Prostate gland (tissue), 2 donors: ENCODE measurements around the gene PEX14. TPM values are rescaled to one million over a fixed set of nuclear protein-coding genes. Genes with fewer than 3 reads are reported as not detected.

Experiments
- DNase-seq: peaks from one replicate; pipeline ENCODE4 v3.0.0-alpha.2; 2019; ENCODE audit warnings: low spot score
- H3K27ac ChIP-seq, 2 donors: fragments of 200-600 bp; sonication (generic); 2 replicates each; pipeline ENCODE4 v1.5.1; 2017 to 2019
- H3K27me3 ChIP-seq: fragments of 200-600 bp; sonication (generic); replicated peaks from 2 replicates; pipeline ENCODE4 v1.5.1; 2019; ENCODE audit not compliant: insufficient read depth
- H3K36me3 ChIP-seq, 2 donors: fragments of 200-600 bp; sonication (generic); 1 replicate in 1 of 2; 2 replicates in 1 of 2; pipeline versions ENCODE4 v1.5.1 to v1.8.1; 2017 to 2019
- H3K4me1 ChIP-seq: fragments of 200-600 bp; sonication (generic); replicated peaks from 2 replicates; pipeline ENCODE4 v1.5.1; 2019
- H3K4me3 ChIP-seq, 2 donors: fragments of 200-600 bp; sonication (generic); 2 replicates each; pipeline ENCODE4 v1.5.1; 2017 to 2019
- H3K9me3 ChIP-seq: fragments of 200-600 bp; sonication (generic); 2 replicates; pipeline ENCODE4 v1.5.1; 2017
- CTCF ChIP-seq, 4 experiments: fragments of 200-600 bp in 2 of 4; fragments of 450-650 bp in 2 of 4; sonication (generic) in 2 of 4; IDR thresholded peaks; 1 replicate in 3 of 4; 2 replicates in 1 of 4; pipeline ENCODE4 v1.5.1; 2016 to 2019; ENCODE audit warnings: antibody characterized with exemption in 4 of 4, mild to moderate bottlenecking in 2 of 4, moderate library complexity in 2 of 4
- POLR2A ChIP-seq: fragments of 450-650 bp; IDR thresholded peaks from one replicate; pipeline ENCODE4 v1.6.1; 2016; ENCODE audit warnings: antibody characterized with exemption, mild to moderate bottlenecking
- POLR2AphosphoS5 ChIP-seq: sonication (generic); formaldehyde crosslinking; IDR thresholded peaks from one replicate; pipeline ENCODE4 v1.6.1; 2017; ENCODE audit warnings: antibody characterized with exemption
- WGBS: methylation state at CpG from one replicate; pipeline ENCODE4 v1.1.5; 2018; 5-methylcytosine and 5-hydroxymethylcytosine counted together
- intact Hi-C: fragments of 100-400 bp; cut with DNase I; formaldehyde crosslinking; loops from one replicate; pipeline ENCODE4 v1.14.2; 2022
- total RNA-seq, 2 donors: library from RNA; depleted of rRNA; stranded (reverse); fragments of >200 nt; gene quantifications; one replicate each; pipeline ENCODE4 v1.1.0, GENCODE V29; 2016

The PEX14 gene
- total RNA-seq, 2 donors from 2014 or later, result 26.1 to 34.7 TPM

- Histone ChIP-seq H3K36me3 (peaks cover 6 to 8% of the 10 kb centered on the region in 2 donors), H3K4me1 (peaks cover 61% of the 10 kb centered on the region), H3K27ac (peak overlapping the region; percentile 91 to 96), H3K27me3 (no peaks in the 10 kb centered on the region), H3K4me3 (no peak overlapping the region), H3K9me3 (no peaks in the 10 kb centered on the region)
- intact Hi-C loops, result no loop called here
- TF ChIP-seq POLR2AphosphoS5 (no peak), POLR2A (no peak), CTCF (IDR thresholded peaks at IDR 0.05) (no peak)
- WGBS, result 60% methylated on average over 15 of the region's 15 CpGs
- DNase-seq, result no peak
Measured at GRCh38 chr1:10664251-10664650, 189.5 kb downstream of the PEX14 start.

GRCh38 chr1:10665226-10665625, 190.5 kb downstream of the PEX14 start:
- no peak for DNase-seq
- TF ChIP-seq POLR2AphosphoS5 (no peak), CTCF (IDR thresholded peaks at IDR 0.05) (no peak), POLR2A (no peak)
- intact Hi-C loops, result no loop called here
- no peaks in the 10 kb centered on the region for H3K9me3 ChIP-seq
- no peaks in the 10 kb centered on the region for H3K27me3 ChIP-seq
- H3K4me1 ChIP-seq, result peaks cover 70% of the 10 kb centered on the region
- 95% methylated on average over 31 of the region's 31 CpGs for WGBS
- no peak overlapping the region for H3K4me3 ChIP-seq
- peaks cover 0 to 2% of the 10 kb centered on the region in 2 donors for H3K36me3 ChIP-seq
- peak overlapping the region; percentile 91 to 96 for H3K27ac ChIP-seq

GRCh38 chr1:10665930-10666850, 191.4 kb downstream of the PEX14 start:
- H3K36me3 ChIP-seq, result peaks cover 0 to 2% of the 10 kb centered on the region in 2 donors
- DNase-seq, result peak; percentile 92
- WGBS, result 72% methylated on average over 28 of the region's 36 CpGs
- no peaks in the 10 kb centered on the region for H3K27me3 ChIP-seq
- TF ChIP-seq POLR2A (no peak), CTCF (IDR thresholded peaks at IDR 0.05) (peak in 1 of 4 experiments; percentile 43), POLR2AphosphoS5 (peak; percentile 86)
- no peak overlapping the region for H3K4me3 ChIP-seq
- H3K4me1 ChIP-seq, result peaks cover 80% of the 10 kb centered on the region
- intact Hi-C loops, result no loop called here
- H3K9me3 ChIP-seq, result no peaks in the 10 kb centered on the region
- peak overlapping the region; percentile 91 to 96 for H3K27ac ChIP-seq

GRCh38 chr1:10667861-10668761, 193.4 kb downstream of the PEX14 start:
- DNase-seq, result no peak
- TF ChIP-seq POLR2A, result no peak
- TF ChIP-seq POLR2AphosphoS5, result no peak
- TF ChIP-seq CTCF (IDR thresholded peaks at IDR 0.05), result no peak
- Histone ChIP-seq H3K4me3 (no peak overlapping the region), H3K9me3 (no peaks in the 10 kb centered on the region), H3K27me3 (no peaks in the 10 kb centered on the region), H3K36me3 (no peaks in the 10 kb centered on the region), H3K4me1 (peaks cover 89% of the 10 kb centered on the region), H3K27ac (peak overlapping the region; percentile 91 to 96)
- intact Hi-C loops, result no loop called here
- WGBS, result 61% methylated on average over 38 of the region's 40 CpGs
